Tibial artery (tissue), 4 donors: ENCODE measurements around the gene TFB1M.
"Not testable (repeated sequence)": the region's sequence is repeated elsewhere in the genome, so short reads cannot be mapped to it uniquely, and the experiment has no call there.

Experiments used
- DNase-seq, 2 donors: peaks; one replicate each; pipeline ENCODE4 v3.0.0-alpha.2; 2019
- H3K27ac ChIP-seq, 2 donors: fragments of 200-600 bp; sonication (generic) in 1 of 2; 1 replicate in 1 of 2; 2 replicates in 1 of 2; pipeline ENCODE4 v1.5.1; 2018 to 2019; ENCODE audit warnings: mild to moderate bottlenecking in 1 of 2
- H3K27me3 ChIP-seq, 2 donors: fragments of 200-600 bp; sonication (generic) in 1 of 2; one replicate each; pipeline versions ENCODE4 v1.5.1 to v1.6.0; 2016 to 2019
- H3K36me3 ChIP-seq, 3 donors: fragments of 200-600 bp; sonication (generic) in 2 of 3; one replicate each; pipeline ENCODE4 v1.5.1; 2016 to 2019; ENCODE audit warnings: mild to moderate bottlenecking in 2 of 3
- H3K4me1 ChIP-seq, 4 donors: fragments of 200-600 bp; sonication (generic) in 2 of 4; 1 replicate in 3 of 4; 2 replicates in 1 of 4; pipeline ENCODE4 v1.5.1; 2016 to 2019
- H3K4me3 ChIP-seq, 2 donors: fragments of 200-600 bp; sonication (generic) in 1 of 2; 1 replicate in 1 of 2; 2 replicates in 1 of 2; pipeline ENCODE4 v1.5.1; 2018 to 2019; ENCODE audit warnings: mild to moderate bottlenecking in 2 of 2
- H3K9me3 ChIP-seq, 3 donors: fragments of 200-600 bp; sonication (generic) in 1 of 3; one replicate each; pipeline ENCODE4 v1.5.1; 2016 to 2019
- intact Hi-C: fragments of 100-400 bp; cut with DNase I; formaldehyde crosslinking; loops from one replicate; pipeline ENCODE4 v1.15.0; 2023; ENCODE audit warnings: low total_unique reads
- TF ChIP-seq, protein P1 (sequence below), 2 experiments: fragments of 200-600 bp in 1 of 2; fragments of 450-650 bp in 1 of 2; IDR thresholded peaks; one replicate each; pipeline ENCODE4 v1.5.1; 2017 to 2019; ENCODE audit warnings: antibody characterized with exemption in 2 of 2, mild to moderate bottlenecking in 1 of 2, moderate library complexity in 1 of 2

The TFB1M gene

DNA sequence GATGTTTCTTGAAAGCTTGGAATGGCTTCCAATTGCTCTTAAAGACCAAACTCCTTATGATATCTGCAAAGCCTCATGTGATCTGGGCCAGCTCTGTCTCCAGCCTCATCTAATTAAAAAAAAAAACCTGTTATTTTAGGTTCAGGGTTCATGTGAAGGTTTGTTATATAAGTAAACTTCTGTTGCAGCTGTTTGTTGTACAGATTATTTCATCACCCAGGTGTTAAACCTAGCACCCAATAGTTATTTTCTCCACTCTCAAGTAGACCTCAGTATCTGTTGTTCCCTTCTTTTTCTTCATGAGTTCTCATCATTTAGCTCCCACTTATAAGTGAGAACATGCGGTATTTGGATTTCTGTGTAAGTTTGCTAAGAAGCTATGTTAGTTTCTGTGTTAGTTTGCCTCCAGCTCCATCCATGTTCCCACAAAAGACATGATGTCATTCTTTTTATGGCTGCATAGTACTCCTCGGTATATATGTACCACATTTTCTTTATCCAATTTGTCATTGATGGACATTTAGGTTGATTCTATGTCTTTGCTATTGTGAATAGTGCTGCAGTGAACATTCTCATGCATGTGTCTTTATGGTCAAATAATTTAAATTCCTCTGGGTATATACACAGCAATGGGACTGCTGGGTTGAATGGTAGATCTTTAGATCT lies 30.2 kb upstream of the TFB1M start:
- TF ChIP-seq, protein P1, sequence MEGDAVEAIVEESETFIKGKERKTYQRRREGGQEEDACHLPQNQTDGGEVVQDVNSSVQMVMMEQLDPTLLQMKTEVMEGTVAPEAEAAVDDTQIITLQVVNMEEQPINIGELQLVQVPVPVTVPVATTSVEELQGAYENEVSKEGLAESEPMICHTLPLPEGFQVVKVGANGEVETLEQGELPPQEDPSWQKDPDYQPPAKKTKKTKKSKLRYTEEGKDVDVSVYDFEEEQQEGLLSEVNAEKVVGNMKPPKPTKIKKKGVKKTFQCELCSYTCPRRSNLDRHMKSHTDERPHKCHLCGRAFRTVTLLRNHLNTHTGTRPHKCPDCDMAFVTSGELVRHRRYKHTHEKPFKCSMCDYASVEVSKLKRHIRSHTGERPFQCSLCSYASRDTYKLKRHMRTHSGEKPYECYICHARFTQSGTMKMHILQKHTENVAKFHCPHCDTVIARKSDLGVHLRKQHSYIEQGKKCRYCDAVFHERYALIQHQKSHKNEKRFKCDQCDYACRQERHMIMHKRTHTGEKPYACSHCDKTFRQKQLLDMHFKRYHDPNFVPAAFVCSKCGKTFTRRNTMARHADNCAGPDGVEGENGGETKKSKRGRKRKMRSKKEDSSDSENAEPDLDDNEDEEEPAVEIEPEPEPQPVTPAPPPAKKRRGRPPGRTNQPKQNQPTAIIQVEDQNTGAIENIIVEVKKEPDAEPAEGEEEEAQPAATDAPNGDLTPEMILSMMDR (IDR thresholded peaks at IDR 0.05): no peak
- DNase-seq: no peak
- no peaks in the 10 kb centered on the region for H3K4me1 ChIP-seq
- intact Hi-C loops: no loop called here
- no peaks in the 10 kb centered on the region for H3K36me3 ChIP-seq
- no peaks in the 10 kb centered on the region for H3K27me3 ChIP-seq
- no peak overlapping the region for H3K27ac ChIP-seq
- H3K9me3 ChIP-seq: peaks cover 0 to 27% (median 11%) of the 10 kb centered on the region in 3 donors
- no peak overlapping the region for H3K4me3 ChIP-seq

DNA sequence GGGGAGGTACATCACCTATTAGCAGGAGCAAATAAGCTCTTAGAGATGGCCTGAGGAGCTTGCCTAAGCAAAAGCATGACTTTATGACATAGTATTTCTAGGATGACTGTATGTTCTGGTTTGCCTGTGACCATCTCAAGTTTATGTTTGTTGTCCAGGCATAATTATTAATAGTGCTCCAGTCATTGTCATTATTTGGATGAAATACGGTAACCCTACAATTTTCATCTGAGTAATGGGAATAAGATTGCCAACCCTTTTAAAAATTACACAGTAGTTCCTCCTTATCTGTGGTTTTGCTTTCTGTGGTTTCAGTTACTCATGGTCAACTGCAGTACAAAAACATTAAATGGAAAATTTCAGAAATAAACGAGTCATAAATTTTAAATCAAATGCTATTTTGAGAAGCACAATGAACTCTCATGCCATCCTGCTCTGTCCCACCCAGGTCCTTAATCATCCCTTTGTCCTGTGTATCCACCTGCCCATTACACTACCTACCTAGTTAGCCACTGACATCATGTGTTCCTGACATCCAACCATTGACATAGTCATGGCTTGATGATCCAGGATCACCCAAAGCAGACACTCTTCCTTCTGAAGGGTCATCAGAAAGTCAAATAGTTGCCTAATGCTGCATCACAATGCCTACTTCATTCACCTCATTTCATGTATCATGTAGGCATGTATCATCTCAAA lies 27.0 kb upstream of the TFB1M start:
- Histone ChIP-seq H3K36me3 (no peaks in the 10 kb centered on the region), H3K4me3 (no peak overlapping the region), H3K27me3 (no peaks in the 10 kb centered on the region), H3K9me3 (peaks cover 0 to 16% (median 4%) of the 10 kb centered on the region in 3 donors), H3K4me1 (no peaks in the 10 kb centered on the region), H3K27ac (no peak overlapping the region)
- DNase-seq: no peak
- TF ChIP-seq, protein P1 (IDR thresholded peaks at IDR 0.05): no peak
- intact Hi-C loops: no loop called here

DNA sequence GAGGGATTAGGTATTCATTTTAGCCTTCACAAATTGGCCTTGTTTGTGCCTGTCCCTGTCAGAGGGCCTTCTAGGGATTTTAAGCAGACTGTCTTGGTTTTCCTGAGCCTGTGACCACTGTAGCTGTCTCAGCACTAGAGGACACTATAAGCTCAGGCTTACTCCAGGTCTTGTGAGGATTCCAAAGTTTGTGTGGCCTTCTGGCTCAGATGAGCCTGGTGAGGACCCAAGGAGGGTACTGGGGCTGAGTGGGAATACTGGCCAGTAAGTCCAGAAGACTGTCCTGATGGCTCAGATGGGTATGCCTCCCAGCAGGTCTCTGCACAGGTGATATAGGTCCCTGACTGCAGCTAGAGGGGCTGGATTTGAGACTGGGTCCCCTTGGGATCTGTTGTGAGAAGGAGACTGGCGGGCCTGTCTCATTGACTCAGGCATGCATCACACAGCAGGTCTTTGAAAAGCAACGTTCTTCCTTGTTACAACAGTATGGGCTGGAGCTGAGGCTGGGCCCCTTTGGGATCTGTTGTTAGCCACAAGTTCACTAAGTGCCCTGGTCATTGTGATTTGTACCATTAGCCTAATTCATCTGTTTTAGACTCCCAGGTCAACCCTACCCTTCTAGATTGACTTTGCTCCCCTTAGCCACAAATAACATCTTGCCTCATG lies 26.3 kb upstream of the TFB1M start:
- DNase-seq: no peak
- Histone ChIP-seq H3K4me3 (no peak overlapping the region), H3K4me1 (no peaks in the 10 kb centered on the region), H3K27me3 (no peaks in the 10 kb centered on the region), H3K27ac (no peak overlapping the region), H3K36me3 (no peaks in the 10 kb centered on the region), H3K9me3 (peaks cover 0 to 13% (median 4%) of the 10 kb centered on the region in 3 donors)
- TF ChIP-seq, protein P1 (IDR thresholded peaks at IDR 0.05): no peak
- intact Hi-C loops: no loop called here

DNA sequence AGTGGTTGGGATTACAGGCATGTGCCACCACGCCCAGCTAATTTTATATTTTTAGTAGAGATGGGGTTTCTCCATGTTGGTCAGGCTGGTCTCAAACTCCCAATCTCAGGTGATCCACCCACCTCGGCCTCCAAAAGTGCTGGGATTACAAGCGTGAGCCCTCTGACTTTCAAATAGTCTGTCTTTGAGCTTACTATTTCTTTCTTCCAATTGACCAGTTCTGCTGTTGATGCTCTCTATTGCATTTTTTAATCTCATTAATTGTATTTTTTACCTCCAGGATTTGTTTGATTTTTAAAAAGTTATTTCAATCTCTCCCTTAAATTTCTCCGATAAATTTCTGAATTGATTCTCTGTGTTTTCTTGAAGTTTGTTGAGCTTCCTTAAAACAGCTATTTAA lies 25.6 kb upstream of the TFB1M start:
- intact Hi-C loops, H3K27me3 ChIP-seq, H3K4me1 ChIP-seq, H3K27ac ChIP-seq, H3K36me3 ChIP-seq, DNase-seq, H3K9me3 ChIP-seq, H3K4me3 ChIP-seq: not testable (repeated sequence)

DNA sequence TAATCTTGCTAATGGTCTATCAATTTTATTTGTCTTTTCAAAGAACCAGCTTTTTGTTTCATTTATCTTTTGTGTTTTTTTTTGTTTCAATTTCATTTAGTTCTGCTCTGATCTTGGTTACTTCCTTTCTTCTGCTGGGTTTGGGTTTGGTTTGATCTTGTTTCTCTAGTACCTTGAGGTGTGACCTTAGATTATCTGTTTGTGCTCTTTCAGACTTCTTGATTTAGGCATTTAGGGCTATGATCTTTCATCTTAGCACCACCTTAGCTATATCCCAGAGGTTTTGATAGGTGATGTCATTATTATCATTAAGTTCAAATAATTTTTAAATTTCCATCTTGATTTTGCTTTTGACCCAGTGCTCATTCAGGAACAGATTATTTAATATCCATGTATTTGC lies 24.0 kb upstream of the TFB1M start:
- H3K36me3 ChIP-seq, DNase-seq, H3K4me3 ChIP-seq, H3K4me1 ChIP-seq, H3K27ac ChIP-seq, H3K27me3 ChIP-seq, intact Hi-C loops, H3K9me3 ChIP-seq: not testable (repeated sequence)

DNA sequence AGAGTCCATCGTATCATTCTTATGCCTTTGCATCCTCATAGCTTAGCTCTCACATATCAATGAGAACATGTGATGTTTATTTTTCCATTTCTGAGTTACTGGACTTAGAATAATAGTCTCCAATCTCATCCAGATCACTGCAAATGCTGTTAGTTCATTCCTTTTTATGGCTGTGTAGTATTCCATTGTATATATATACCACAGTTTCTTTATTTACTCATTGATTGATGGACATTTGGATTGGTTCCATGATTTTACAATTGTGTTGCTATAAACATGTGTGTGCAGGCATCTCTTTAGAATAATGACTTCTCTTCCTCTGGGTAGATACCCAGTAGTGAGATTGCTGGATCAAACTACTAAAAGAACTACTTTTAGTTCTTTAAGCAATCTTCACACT lies 21.0 kb upstream of the TFB1M start:
- intact Hi-C loops: no loop called here
- H3K4me1 ChIP-seq: no peaks in the 10 kb centered on the region
- H3K36me3 ChIP-seq: no peaks in the 10 kb centered on the region
- no peak overlapping the region for H3K27ac ChIP-seq
- H3K4me3 ChIP-seq: no peak overlapping the region
- no peak for DNase-seq
- no peaks in the 10 kb centered on the region for H3K27me3 ChIP-seq
- peaks cover 0 to 1% (median 0%) of the 10 kb centered on the region in 3 donors for H3K9me3 ChIP-seq
- TF ChIP-seq, protein P1 (IDR thresholded peaks at IDR 0.05): no peak

DNA sequence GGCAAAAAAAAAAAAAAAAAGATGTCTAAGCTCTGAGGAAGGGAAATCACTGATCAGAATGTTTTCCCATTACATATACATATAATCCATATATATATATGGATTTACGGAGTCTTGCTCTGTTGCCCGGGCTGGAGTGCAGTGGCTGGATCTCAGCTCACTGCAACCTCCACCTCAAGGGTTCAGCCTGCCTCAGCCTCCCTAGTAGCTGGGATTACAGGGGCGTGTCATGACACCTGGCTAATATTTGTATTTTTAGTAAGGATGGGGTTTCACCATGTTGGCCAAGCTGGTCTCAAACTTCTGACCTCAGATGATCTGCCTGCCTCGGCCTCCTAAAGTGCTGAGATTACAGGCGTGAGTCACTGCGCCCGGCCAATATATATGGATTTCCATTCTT lies 19.8 kb upstream of the TFB1M start:
- H3K36me3 ChIP-seq, intact Hi-C loops, H3K27me3 ChIP-seq, H3K9me3 ChIP-seq, H3K4me1 ChIP-seq, H3K27ac ChIP-seq, H3K4me3 ChIP-seq, DNase-seq: not testable (repeated sequence)
